ENCODE results near the gene HIP1.
"Not testable (repeated sequence)": the region's sequence is repeated elsewhere in the genome, so short reads cannot be mapped to it uniquely, and the experiment has no call there.

Gene HIP1

GRCh38 chr7:75688200-75689136 lies 50.3 kb downstream of the HIP1 start:
- H3K9ac ChIP-seq (ENCODE audit: low read length), result no peak overlapping the region
- DNase-seq (ENCODE audit: low read depth), result no peak
- no peak overlapping the region for H3K4me3 ChIP-seq (ENCODE audit: low read length)

GRCh38 chr7:75687246-75688088 lies 51.3 kb downstream of the HIP1 start:
- Histone ChIP-seq H3K4me1 (ENCODE audit: control insufficient read depth, insufficient read depth, low read length) (no peaks in the 10 kb centered on the region), H3K27me3 (replicated peaks; ENCODE audit: control insufficient read depth, insufficient read depth, low read length) (no peaks in the 10 kb centered on the region), H3K4me3 (ENCODE audit: low read length) (no peak overlapping the region), H3K36me3 (ENCODE audit: control insufficient read depth, insufficient read depth, low read length, severe bottlenecking) (no peaks in the 10 kb centered on the region), H3K9me3 (ENCODE audit: control insufficient read depth, low read length) (no peaks in the 10 kb centered on the region), H3K9ac (ENCODE audit: low read length) (no peak overlapping the region)
- DNase-seq (ENCODE audit: low read depth), result no peak

More at GRCh38 chr7:75688200-75689136, 50.3 kb downstream of the HIP1 start:
- Histone ChIP-seq H3K4me1 (ENCODE audit: control insufficient read depth, insufficient read depth, low read length) (no peaks in the 10 kb centered on the region), H3K27me3 (replicated peaks; ENCODE audit: control insufficient read depth, insufficient read depth, low read length) (no peaks in the 10 kb centered on the region), H3K9me3 (ENCODE audit: control insufficient read depth, low read length) (no peaks in the 10 kb centered on the region), H3K36me3 (ENCODE audit: control insufficient read depth, insufficient read depth, low read length, severe bottlenecking) (no peaks in the 10 kb centered on the region)

- Histone ChIP-seq H3K27me3 (replicated peaks; ENCODE audit: control insufficient read depth, insufficient read depth, low read length) (no peaks in the 10 kb centered on the region), H3K4me1 (ENCODE audit: control insufficient read depth, insufficient read depth, low read length) (no peaks in the 10 kb centered on the region), H3K9ac (ENCODE audit: low read length) (no peak overlapping the region), H3K36me3 (ENCODE audit: control insufficient read depth, insufficient read depth, low read length, severe bottlenecking) (no peaks in the 10 kb centered on the region), H3K4me3 (ENCODE audit: low read length) (no peak overlapping the region), H3K9me3 (ENCODE audit: control insufficient read depth, low read length) (no peaks in the 10 kb centered on the region)
- no peak for DNase-seq (ENCODE audit: low read depth)
Observed at GRCh38 chr7:75686551-75686950, 52.2 kb downstream of the HIP1 start.

- H3K9ac ChIP-seq (ENCODE audit: low read length); DNase-seq (ENCODE audit: low read depth); H3K36me3 ChIP-seq (ENCODE audit: control insufficient read depth, insufficient read depth, low read length, severe bottlenecking); H3K4me1 ChIP-seq (ENCODE audit: control insufficient read depth, insufficient read depth, low read length); H3K4me3 ChIP-seq (ENCODE audit: low read length); H3K27me3 ChIP-seq (replicated peaks; ENCODE audit: control insufficient read depth, insufficient read depth, low read length); H3K9me3 ChIP-seq (ENCODE audit: control insufficient read depth, low read length): not testable (repeated sequence)
Observed at GRCh38 chr7:75682052-75682451, 56.7 kb downstream of the HIP1 start.

GRCh38 chr7:75679060-75679459 lies 59.7 kb downstream of the HIP1 start:
- Histone ChIP-seq H3K27me3 (replicated peaks; ENCODE audit: control insufficient read depth, insufficient read depth, low read length) (no peaks in the 10 kb centered on the region), H3K9me3 (ENCODE audit: control insufficient read depth, low read length) (peaks cover 9% of the 10 kb centered on the region), H3K4me3 (ENCODE audit: low read length) (no peak overlapping the region), H3K9ac (ENCODE audit: low read length) (no peak overlapping the region), H3K36me3 (ENCODE audit: control insufficient read depth, insufficient read depth, low read length, severe bottlenecking) (no peaks in the 10 kb centered on the region), H3K4me1 (ENCODE audit: control insufficient read depth, insufficient read depth, low read length) (no peaks in the 10 kb centered on the region)
- DNase-seq (ENCODE audit: low read depth), result no peak

GRCh38 chr7:75669579-75669978 lies 69.2 kb downstream of the HIP1 start:
- no peaks in the 10 kb centered on the region for H3K4me1 ChIP-seq (ENCODE audit: control insufficient read depth, insufficient read depth, low read length)
- peaks cover under 1% of the 10 kb centered on the region for H3K9me3 ChIP-seq (ENCODE audit: control insufficient read depth, low read length)
- DNase-seq (ENCODE audit: low read depth), result no peak
- H3K4me3 ChIP-seq (ENCODE audit: low read length), result no peak overlapping the region
- no peak overlapping the region for H3K9ac ChIP-seq (ENCODE audit: low read length)
- H3K27me3 ChIP-seq (replicated peaks; ENCODE audit: control insufficient read depth, insufficient read depth, low read length), result no peaks in the 10 kb centered on the region
- H3K36me3 ChIP-seq (ENCODE audit: control insufficient read depth, insufficient read depth, low read length, severe bottlenecking), result no peaks in the 10 kb centered on the region

GRCh38 chr7:75667938-75668337 lies 70.8 kb downstream of the HIP1 start:
- H3K9ac ChIP-seq (ENCODE audit: low read length), result no peak overlapping the region

GRCh38 chr7:75663302-75663907 lies 75.3 kb downstream of the HIP1 start:
- Histone ChIP-seq H3K4me3 (ENCODE audit: low read length) (no peak overlapping the region), H3K36me3 (ENCODE audit: control insufficient read depth, insufficient read depth, low read length, severe bottlenecking) (no peaks in the 10 kb centered on the region), H3K4me1 (ENCODE audit: control insufficient read depth, insufficient read depth, low read length) (peaks cover 5% of the 10 kb centered on the region), H3K9ac (ENCODE audit: low read length) (no peak overlapping the region), H3K27me3 (replicated peaks; ENCODE audit: control insufficient read depth, insufficient read depth, low read length) (no peaks in the 10 kb centered on the region), H3K9me3 (ENCODE audit: control insufficient read depth, low read length) (no peaks in the 10 kb centered on the region)
- DNase-seq (ENCODE audit: low read depth), result no peak

More at GRCh38 chr7:75667938-75668337, 70.8 kb downstream of the HIP1 start:
- Histone ChIP-seq H3K4me1 (ENCODE audit: control insufficient read depth, insufficient read depth, low read length) (no peaks in the 10 kb centered on the region), H3K9me3 (ENCODE audit: control insufficient read depth, low read length) (no peaks in the 10 kb centered on the region), H3K4me3 (ENCODE audit: low read length) (no peak overlapping the region), H3K27me3 (replicated peaks; ENCODE audit: control insufficient read depth, insufficient read depth, low read length) (no peaks in the 10 kb centered on the region), H3K36me3 (ENCODE audit: control insufficient read depth, insufficient read depth, low read length, severe bottlenecking) (no peaks in the 10 kb centered on the region)
- DNase-seq (ENCODE audit: low read depth), result no peak

- DNase-seq (ENCODE audit: low read depth), result no peak
- H3K9me3 ChIP-seq (ENCODE audit: control insufficient read depth, low read length), result no peaks in the 10 kb centered on the region
- no peaks in the 10 kb centered on the region for H3K27me3 ChIP-seq (replicated peaks; ENCODE audit: control insufficient read depth, insufficient read depth, low read length)
- no peak overlapping the region for H3K9ac ChIP-seq (ENCODE audit: low read length)
- no peaks in the 10 kb centered on the region for H3K36me3 ChIP-seq (ENCODE audit: control insufficient read depth, insufficient read depth, low read length, severe bottlenecking)
- H3K4me1 ChIP-seq (ENCODE audit: control insufficient read depth, insufficient read depth, low read length), result peaks cover 12% of the 10 kb centered on the region
- no peak overlapping the region for H3K4me3 ChIP-seq (ENCODE audit: low read length)
Observed at GRCh38 chr7:75662579-75663301, 76.0 kb downstream of the HIP1 start.

GRCh38 chr7:75660566-75661215 lies 78.0 kb downstream of the HIP1 start:
- H3K9me3 ChIP-seq (ENCODE audit: control insufficient read depth, low read length), result no peaks in the 10 kb centered on the region
- H3K4me3 ChIP-seq (ENCODE audit: low read length), result no peak overlapping the region
- H3K4me1 ChIP-seq (ENCODE audit: control insufficient read depth, insufficient read depth, low read length), result peaks cover 15% of the 10 kb centered on the region
- no peaks in the 10 kb centered on the region for H3K36me3 ChIP-seq (ENCODE audit: control insufficient read depth, insufficient read depth, low read length, severe bottlenecking)
- no peaks in the 10 kb centered on the region for H3K27me3 ChIP-seq (replicated peaks; ENCODE audit: control insufficient read depth, insufficient read depth, low read length)
- no peak for DNase-seq (ENCODE audit: low read depth)
- H3K9ac ChIP-seq (ENCODE audit: low read length), result no peak overlapping the region
